ENCODE results near the gene HSPB2.

HSPB2 gene

DNA sequence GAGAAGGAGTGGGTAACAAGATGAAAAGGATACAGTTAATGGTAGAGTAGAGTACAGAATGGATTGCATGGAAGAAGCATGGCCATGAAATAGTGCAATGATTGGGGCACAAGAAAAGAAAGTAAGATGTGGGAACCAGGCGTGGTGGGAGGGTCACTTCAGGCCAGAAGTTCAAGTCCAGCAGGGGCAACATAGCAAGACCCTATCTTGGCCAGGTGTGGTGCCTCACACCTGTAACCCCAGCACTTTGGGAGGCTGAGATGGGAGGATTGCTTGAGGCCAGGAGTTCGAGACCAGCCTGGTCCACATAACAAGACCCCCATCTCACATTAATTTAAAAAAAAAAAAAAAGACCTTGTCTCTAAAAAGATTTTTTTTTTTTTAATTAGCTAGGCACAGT, 4.8 kb downstream of the HSPB2 start:
- Histone ChIP-seq H3K9ac (ENCODE audit: low read depth, low read length) (no peak overlapping the region), H3K4me3 (ENCODE audit: low read length) (no peak overlapping the region), H3K36me3 (ENCODE audit: insufficient read depth, low read length) (no peaks in the 10 kb centered on the region), H3K9me3 (replicated peaks; ENCODE audit: low read length) (no peaks in the 10 kb centered on the region), H3K4me2 (ENCODE audit: low read length) (no peak overlapping the region), H3K27me3 (ENCODE audit: control insufficient read depth, insufficient read depth, low read length) (no peaks in the 10 kb centered on the region), H3K4me1 (ENCODE audit: control insufficient read depth, insufficient read depth, low read length) (peaks cover 35% of the 10 kb centered on the region)

DNA sequence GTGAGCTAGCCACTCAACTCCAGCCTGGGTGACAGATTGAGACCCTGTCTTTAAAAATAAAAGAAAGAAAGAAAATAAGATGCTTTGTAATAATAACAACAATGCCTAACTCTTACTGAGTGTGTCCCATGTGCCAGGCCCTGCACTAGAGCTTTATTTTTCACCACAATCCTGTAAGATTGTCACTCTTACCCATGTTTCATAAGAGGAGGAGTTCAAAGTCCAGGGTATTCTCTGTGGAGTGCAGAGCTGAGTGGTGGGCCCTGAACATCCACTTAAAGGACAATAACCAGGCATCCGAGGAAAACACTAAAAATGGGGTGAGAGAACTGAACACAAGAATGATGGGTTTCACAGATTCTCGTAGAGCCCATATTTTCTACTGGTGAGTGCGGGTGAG, 5.3 kb downstream of the HSPB2 start:
- Histone ChIP-seq H3K4me3 (ENCODE audit: low read length) (no peak overlapping the region), H3K9me3 (replicated peaks; ENCODE audit: low read length) (no peaks in the 10 kb centered on the region), H3K4me2 (ENCODE audit: low read length) (peak overlapping the region; percentile 78), H3K9ac (ENCODE audit: low read depth, low read length) (peak overlapping the region; percentile 33), H3K36me3 (ENCODE audit: insufficient read depth, low read length) (no peaks in the 10 kb centered on the region), H3K27me3 (ENCODE audit: control insufficient read depth, insufficient read depth, low read length) (no peaks in the 10 kb centered on the region), H3K4me1 (ENCODE audit: control insufficient read depth, insufficient read depth, low read length) (peaks cover 38% of the 10 kb centered on the region)

GRCh38 chr11:111918390-111919256, 6.1 kb downstream of the HSPB2 start, which contains the start of gene C11orf52:
C11orf52 (plus strand) TSS chr11:111918913; CDS start chr11:111918973, 60 bp downstream.
- Histone ChIP-seq H3K27me3 (ENCODE audit: control insufficient read depth, insufficient read depth, low read length) (no peaks in the 10 kb centered on the region), H3K9ac (ENCODE audit: low read depth, low read length) (peak within 1 kb of the TSS; percentile 33), H3K9me3 (replicated peaks; ENCODE audit: low read length) (no peaks in the 10 kb centered on the region), H3K36me3 (ENCODE audit: insufficient read depth, low read length) (no peaks in the 10 kb centered on the region), H3K4me1 (ENCODE audit: control insufficient read depth, insufficient read depth, low read length) (peaks cover 39% of the 10 kb centered on the region), H3K4me3 (ENCODE audit: low read length) (peak within 1 kb of the TSS; percentile 50), H3K4me2 (ENCODE audit: low read length) (peak within 1 kb of the TSS; percentile 78)

GRCh38 chr11:111920908-111921307, 8.4 kb downstream of the HSPB2 start:
- Histone ChIP-seq H3K4me1 (ENCODE audit: control insufficient read depth, insufficient read depth, low read length) (peaks cover 39% of the 10 kb centered on the region), H3K27me3 (ENCODE audit: control insufficient read depth, insufficient read depth, low read length) (no peaks in the 10 kb centered on the region), H3K9ac (ENCODE audit: low read depth, low read length) (no peak overlapping the region), H3K4me3 (ENCODE audit: low read length) (no peak overlapping the region), H3K4me2 (ENCODE audit: low read length) (no peak overlapping the region), H3K36me3 (ENCODE audit: insufficient read depth, low read length) (no peaks in the 10 kb centered on the region), H3K9me3 (replicated peaks; ENCODE audit: low read length) (no peaks in the 10 kb centered on the region)

GRCh38 chr11:111921541-111922230, 9.2 kb downstream of the HSPB2 start:
- H3K9me3 ChIP-seq (replicated peaks; ENCODE audit: low read length), result no peaks in the 10 kb centered on the region
- no peak overlapping the region for H3K4me3 ChIP-seq (ENCODE audit: low read length)
- no peak overlapping the region for H3K4me2 ChIP-seq (ENCODE audit: low read length)
- H3K4me1 ChIP-seq (ENCODE audit: control insufficient read depth, insufficient read depth, low read length), result peaks cover 47% of the 10 kb centered on the region
- H3K9ac ChIP-seq (ENCODE audit: low read depth, low read length), result no peak overlapping the region
- no peaks in the 10 kb centered on the region for H3K36me3 ChIP-seq (ENCODE audit: insufficient read depth, low read length)
- no peaks in the 10 kb centered on the region for H3K27me3 ChIP-seq (ENCODE audit: control insufficient read depth, insufficient read depth, low read length)

DNA sequence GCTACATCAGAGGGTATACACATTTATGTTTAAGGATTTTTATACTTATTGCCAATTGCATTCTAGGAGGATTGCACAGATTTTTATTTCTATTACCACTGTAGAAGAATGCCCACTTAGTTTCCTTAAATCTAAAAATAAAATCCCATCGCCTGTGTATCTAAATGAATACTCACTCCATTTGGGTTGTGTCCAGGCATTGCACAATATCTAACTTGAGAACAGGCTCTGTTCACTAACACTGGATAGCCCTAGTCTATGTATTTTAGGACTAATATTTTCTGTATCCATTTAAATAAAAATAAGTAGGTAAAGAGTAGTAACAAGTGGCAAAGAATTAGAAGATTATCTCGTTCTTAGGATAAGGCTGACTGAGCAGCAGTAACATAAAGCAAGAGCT, 10.3 kb downstream of the HSPB2 start:
- peak overlapping the region; percentile 61 for H3K4me2 ChIP-seq (ENCODE audit: low read length)
- peak overlapping the region; percentile 23 for H3K4me3 ChIP-seq (ENCODE audit: low read length)
- no peaks in the 10 kb centered on the region for H3K27me3 ChIP-seq (ENCODE audit: control insufficient read depth, insufficient read depth, low read length)
- peak overlapping the region; percentile 69 for H3K9ac ChIP-seq (ENCODE audit: low read depth, low read length)
- no peaks in the 10 kb centered on the region for H3K36me3 ChIP-seq (ENCODE audit: insufficient read depth, low read length)
- no peaks in the 10 kb centered on the region for H3K9me3 ChIP-seq (replicated peaks; ENCODE audit: low read length)
- peaks cover 52% of the 10 kb centered on the region for H3K4me1 ChIP-seq (ENCODE audit: control insufficient read depth, insufficient read depth, low read length)

DNA sequence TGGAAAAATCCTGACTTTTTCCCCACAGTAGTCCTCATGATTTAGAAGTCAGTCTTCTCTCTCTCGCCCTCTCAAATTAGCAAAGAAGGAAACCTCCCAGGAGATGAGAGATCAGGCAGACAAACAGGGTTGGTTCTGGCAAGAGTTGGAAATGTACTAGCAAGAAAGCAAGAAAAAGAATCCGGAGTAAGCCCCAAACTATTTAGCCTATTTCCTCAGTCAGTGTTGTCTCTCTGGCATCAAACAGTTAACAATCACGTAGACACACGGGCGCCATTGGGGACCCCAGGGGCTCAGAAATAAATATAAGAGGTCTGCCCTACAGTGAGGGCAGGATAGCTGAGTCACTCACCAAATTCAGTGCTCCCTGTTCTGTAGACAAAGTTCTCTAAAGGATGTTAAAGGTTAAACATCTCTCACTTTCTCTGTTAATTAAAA, 10.8 kb downstream of the HSPB2 start:
- H3K27me3 ChIP-seq (ENCODE audit: control insufficient read depth, insufficient read depth, low read length), result no peaks in the 10 kb centered on the region
- peak overlapping the region; percentile 23 for H3K4me3 ChIP-seq (ENCODE audit: low read length)
- H3K4me2 ChIP-seq (ENCODE audit: low read length), result peak overlapping the region; percentile 61
- H3K4me1 ChIP-seq (ENCODE audit: control insufficient read depth, insufficient read depth, low read length), result peaks cover 48% of the 10 kb centered on the region
- no peaks in the 10 kb centered on the region for H3K9me3 ChIP-seq (replicated peaks; ENCODE audit: low read length)
- no peaks in the 10 kb centered on the region for H3K36me3 ChIP-seq (ENCODE audit: insufficient read depth, low read length)
- H3K9ac ChIP-seq (ENCODE audit: low read depth, low read length), result peak overlapping the region; percentile 69

- Histone ChIP-seq H3K9me3 (replicated peaks; ENCODE audit: low read length) (no peaks in the 10 kb centered on the region), H3K4me1 (ENCODE audit: control insufficient read depth, insufficient read depth, low read length) (peaks cover 43% of the 10 kb centered on the region), H3K27me3 (ENCODE audit: control insufficient read depth, insufficient read depth, low read length) (no peaks in the 10 kb centered on the region), H3K4me2 (ENCODE audit: low read length) (peak overlapping the region; percentile 61), H3K36me3 (ENCODE audit: insufficient read depth, low read length) (no peaks in the 10 kb centered on the region), H3K4me3 (ENCODE audit: low read length) (no peak overlapping the region), H3K9ac (ENCODE audit: low read depth, low read length) (peak overlapping the region; percentile 69)
Observed at GRCh38 chr11:111923951-111924350, 11.4 kb downstream of the HSPB2 start.

GRCh38 chr11:111925953-111926352, 13.4 kb downstream of the HSPB2 start:
- Histone ChIP-seq H3K4me2 (ENCODE audit: low read length) (peak overlapping the region; percentile 98), H3K4me3 (ENCODE audit: low read length) (no peak overlapping the region), H3K9ac (ENCODE audit: low read depth, low read length) (peak overlapping the region; percentile 87), H3K27me3 (ENCODE audit: control insufficient read depth, insufficient read depth, low read length) (no peaks in the 10 kb centered on the region), H3K9me3 (replicated peaks; ENCODE audit: low read length) (no peaks in the 10 kb centered on the region), H3K36me3 (ENCODE audit: insufficient read depth, low read length) (no peaks in the 10 kb centered on the region), H3K4me1 (ENCODE audit: control insufficient read depth, insufficient read depth, low read length) (peaks cover 41% of the 10 kb centered on the region)

- no peaks in the 10 kb centered on the region for H3K9me3 ChIP-seq (replicated peaks; ENCODE audit: low read length)
- peak overlapping the region; percentile 98 for H3K4me2 ChIP-seq (ENCODE audit: low read length)
- no peaks in the 10 kb centered on the region for H3K36me3 ChIP-seq (ENCODE audit: insufficient read depth, low read length)
- H3K27me3 ChIP-seq (ENCODE audit: control insufficient read depth, insufficient read depth, low read length), result no peaks in the 10 kb centered on the region
- H3K9ac ChIP-seq (ENCODE audit: low read depth, low read length), result peak overlapping the region; percentile 87
- peaks cover 40% of the 10 kb centered on the region for H3K4me1 ChIP-seq (ENCODE audit: control insufficient read depth, insufficient read depth, low read length)
- H3K4me3 ChIP-seq (ENCODE audit: low read length), result peak overlapping the region; percentile 73
Observed at GRCh38 chr11:111926505-111927391, 14.2 kb downstream of the HSPB2 start.

DNA sequence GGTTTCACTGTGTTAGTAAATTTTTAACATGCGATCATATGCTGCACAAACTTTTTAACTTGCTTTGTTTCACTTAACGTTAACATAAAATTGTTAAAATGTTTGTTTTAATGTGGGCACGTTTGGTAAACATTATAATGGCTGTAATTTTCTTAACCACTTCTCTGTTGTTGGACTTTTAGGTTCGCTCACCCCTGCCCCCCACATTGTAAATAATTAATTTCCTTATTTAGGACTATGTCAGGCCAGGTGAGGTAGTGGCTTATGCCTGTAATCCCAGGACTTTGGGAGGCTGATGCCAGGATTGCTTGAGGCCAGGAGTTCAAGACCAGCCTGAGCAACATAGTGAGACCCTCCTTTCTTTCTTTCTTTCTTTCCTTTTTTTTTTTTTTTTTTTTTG, 17.9 kb downstream of the HSPB2 start:
- Histone ChIP-seq H3K27me3 (ENCODE audit: control insufficient read depth, insufficient read depth, low read length) (no peaks in the 10 kb centered on the region), H3K4me3 (ENCODE audit: low read length) (no peak overlapping the region), H3K9ac (ENCODE audit: low read depth, low read length) (no peak overlapping the region)

More for the DNA sequence above, 17.9 kb downstream of the HSPB2 start:
- no peak overlapping the region for H3K4me2 ChIP-seq (ENCODE audit: low read length)
- no peaks in the 10 kb centered on the region for H3K36me3 ChIP-seq (ENCODE audit: insufficient read depth, low read length)
- no peaks in the 10 kb centered on the region for H3K9me3 ChIP-seq (replicated peaks; ENCODE audit: low read length)
- H3K4me1 ChIP-seq (ENCODE audit: control insufficient read depth, insufficient read depth, low read length), result peaks cover 24% of the 10 kb centered on the region
